CD4-positive, alpha-beta T cell treated with Interleukin-12 subunit alpha and Interleukin-12 subunit beta, for 1 hour (primary cell): ENCODE results near the gene TKTL1.
"Not testable (repeated sequence)": the region's sequence is repeated elsewhere in the genome, so short reads cannot be mapped to it uniquely, and the experiment has no call there.

Experiments
- DNase-seq: peaks from one replicate; pipeline ENCODE4 v3.0.0-alpha.2; 2020

The TKTL1 gene

GRCh38 chrX:154310616-154311536 lies 15.3 kb downstream of the TKTL1 start:
- no peak for DNase-seq

GRCh38 chrX:154312116-154312515 lies 16.5 kb downstream of the TKTL1 start:
- no peak for DNase-seq

GRCh38 chrX:154313147-154313546 lies 17.6 kb downstream of the TKTL1 start:
- DNase-seq, result peak; percentile 21

GRCh38 chrX:154315416-154315815 lies 19.8 kb downstream of the TKTL1 start:
- DNase-seq, result no peak

GRCh38 chrX:154317391-154317995 lies 21.9 kb downstream of the TKTL1 start:
- peak; percentile 18 for DNase-seq

GRCh38 chrX:154320406-154320805 lies 24.8 kb downstream of the TKTL1 start:
- no peak for DNase-seq

- DNase-seq, result no peak
Observed at GRCh38 chrX:154321152-154321551, 25.6 kb downstream of the TKTL1 start.

GRCh38 chrX:154321594-154321993 lies 26.0 kb downstream of the TKTL1 start:
- peak; percentile 14 for DNase-seq

GRCh38 chrX:154322890-154323289 lies 27.3 kb downstream of the TKTL1 start:
- DNase-seq, result no peak

GRCh38 chrX:154323537-154323936 lies 27.9 kb downstream of the TKTL1 start:
- no peak for DNase-seq

- DNase-seq, result no peak
Observed at GRCh38 chrX:154325541-154325940, 29.9 kb downstream of the TKTL1 start.

GRCh38 chrX:154327038-154327820 lies 31.6 kb downstream of the TKTL1 start:
- DNase-seq, result peak; percentile 58

GRCh38 chrX:154328646-154329045 lies 33.1 kb downstream of the TKTL1 start:
- no peak for DNase-seq

GRCh38 chrX:154329294-154329693 lies 33.7 kb downstream of the TKTL1 start:
- DNase-seq, result no peak

GRCh38 chrX:154332561-154332960 lies 37.0 kb downstream of the TKTL1 start:
- DNase-seq, result no peak

GRCh38 chrX:154333116-154333515 lies 37.5 kb downstream of the TKTL1 start:
- no peak for DNase-seq

- DNase-seq, result no peak
Observed at GRCh38 chrX:154333837-154334271, 38.3 kb downstream of the TKTL1 start.

GRCh38 chrX:154334496-154334895 lies 38.9 kb downstream of the TKTL1 start:
- no peak for DNase-seq

GRCh38 chrX:154341399-154342298 lies 46.1 kb downstream of the TKTL1 start:
- DNase-seq, result not testable (repeated sequence)

GRCh38 chrX:154343063-154343462 lies 47.5 kb downstream of the TKTL1 start:
- not testable (repeated sequence) for DNase-seq

- not testable (repeated sequence) for DNase-seq
Observed at GRCh38 chrX:154343620-154344019, 48.0 kb downstream of the TKTL1 start.

- DNase-seq, result peak; percentile 7
Observed at GRCh38 chrX:154348114-154348531, 52.5 kb downstream of the TKTL1 start.
